ENCODE results near the gene SLC39A11. TPM values are rescaled to one million over a fixed set of nuclear protein-coding genes. Genes with fewer than 3 reads are reported as not detected.

SLC39A11 gene
- total RNA-seq, 2 experiments from 2014 or later = 9.7 to 12.2 TPM

- ChIA-PET CTCF (no interaction called here), POLR2A (no interaction called here)
- no peak for ATAC-seq (ENCODE audit: poor library complexity)
Measured at GRCh38 chr17:72643575-72644216, 448.8 kb downstream of the SLC39A11 start.

GRCh38 chr17:72642720-72643119, 449.8 kb downstream of the SLC39A11 start:
- Mint-ChIP-seq H3K27ac (no peak overlapping the region), H3K36me3 (ENCODE audit: low read depth) (peaks cover 15% of the 10 kb centered on the region), H3K9me3 (no peaks in the 10 kb centered on the region), H3K27me3 (peaks cover 12% of the 10 kb centered on the region), H3K4me3 (no peak overlapping the region), H3K4me1 (ENCODE audit: low read depth) (no peaks in the 10 kb centered on the region)
- ATAC-seq (ENCODE audit: poor library complexity) = no peak
- no peaks in the 10 kb centered on the region for H3K36me3 ChIP-seq (ENCODE audit: insufficient read depth, low read length)
- POLR2A ChIA-PET = no interaction called here
- H3K9me3 ChIP-seq (ENCODE audit: control insufficient read depth in 1 of 2, insufficient read depth in 1 of 2, low read length in 2 of 2) = no peaks in the 10 kb centered on the region
- no peaks in the 10 kb centered on the region for H3K27me3 ChIP-seq (ENCODE audit: control insufficient read depth in 1 of 2, insufficient read depth in 2 of 2, low read length in 2 of 2)
- intact Hi-C loops (cut with DNase I, micrococcal nuclease) = no loop called here
- H3K27ac ChIP-seq (ENCODE audit: low read depth in 1 of 2, low read length in 2 of 2) = no peak overlapping the region
- TF ChIP-seq, protein P1, sequence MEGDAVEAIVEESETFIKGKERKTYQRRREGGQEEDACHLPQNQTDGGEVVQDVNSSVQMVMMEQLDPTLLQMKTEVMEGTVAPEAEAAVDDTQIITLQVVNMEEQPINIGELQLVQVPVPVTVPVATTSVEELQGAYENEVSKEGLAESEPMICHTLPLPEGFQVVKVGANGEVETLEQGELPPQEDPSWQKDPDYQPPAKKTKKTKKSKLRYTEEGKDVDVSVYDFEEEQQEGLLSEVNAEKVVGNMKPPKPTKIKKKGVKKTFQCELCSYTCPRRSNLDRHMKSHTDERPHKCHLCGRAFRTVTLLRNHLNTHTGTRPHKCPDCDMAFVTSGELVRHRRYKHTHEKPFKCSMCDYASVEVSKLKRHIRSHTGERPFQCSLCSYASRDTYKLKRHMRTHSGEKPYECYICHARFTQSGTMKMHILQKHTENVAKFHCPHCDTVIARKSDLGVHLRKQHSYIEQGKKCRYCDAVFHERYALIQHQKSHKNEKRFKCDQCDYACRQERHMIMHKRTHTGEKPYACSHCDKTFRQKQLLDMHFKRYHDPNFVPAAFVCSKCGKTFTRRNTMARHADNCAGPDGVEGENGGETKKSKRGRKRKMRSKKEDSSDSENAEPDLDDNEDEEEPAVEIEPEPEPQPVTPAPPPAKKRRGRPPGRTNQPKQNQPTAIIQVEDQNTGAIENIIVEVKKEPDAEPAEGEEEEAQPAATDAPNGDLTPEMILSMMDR (IDR thresholded peaks at IDR 0.05) = no peak
- H3K4me1 ChIP-seq (ENCODE audit: insufficient read depth, low read length) = no peaks in the 10 kb centered on the region
- no peak overlapping the region for H3K4me3 ChIP-seq (ENCODE audit: low read length)
- CTCF ChIA-PET = no interaction called here
- no peak for DNase-seq

More at GRCh38 chr17:72643575-72644216, 448.8 kb downstream of the SLC39A11 start:
- Histone ChIP-seq H3K27me3 (ENCODE audit: control insufficient read depth in 1 of 2, insufficient read depth in 2 of 2, low read length in 2 of 2) (no peaks in the 10 kb centered on the region), H3K36me3 (ENCODE audit: insufficient read depth, low read length) (no peaks in the 10 kb centered on the region), H3K27ac (ENCODE audit: low read depth in 1 of 2, low read length in 2 of 2) (no peak overlapping the region), H3K9me3 (ENCODE audit: control insufficient read depth in 1 of 2, insufficient read depth in 1 of 2, low read length in 2 of 2) (peaks cover 0 to 1% of the 10 kb centered on the region in 2 experiments), H3K4me1 (ENCODE audit: insufficient read depth, low read length) (no peaks in the 10 kb centered on the region), H3K4me3 (ENCODE audit: low read length) (no peak overlapping the region)
- Mint-ChIP-seq H3K4me3 (no peak overlapping the region), H3K27me3 (peaks cover 12% of the 10 kb centered on the region), H3K36me3 (ENCODE audit: low read depth) (peaks cover 21% of the 10 kb centered on the region), H3K9me3 (no peaks in the 10 kb centered on the region), H3K27ac (no peak overlapping the region), H3K4me1 (ENCODE audit: low read depth) (no peaks in the 10 kb centered on the region)
- TF ChIP-seq, protein P1 (IDR thresholded peaks at IDR 0.05) = no peak
- intact Hi-C loops (cut with DNase I, micrococcal nuclease) = no loop called here
- no peak for DNase-seq

DNA sequence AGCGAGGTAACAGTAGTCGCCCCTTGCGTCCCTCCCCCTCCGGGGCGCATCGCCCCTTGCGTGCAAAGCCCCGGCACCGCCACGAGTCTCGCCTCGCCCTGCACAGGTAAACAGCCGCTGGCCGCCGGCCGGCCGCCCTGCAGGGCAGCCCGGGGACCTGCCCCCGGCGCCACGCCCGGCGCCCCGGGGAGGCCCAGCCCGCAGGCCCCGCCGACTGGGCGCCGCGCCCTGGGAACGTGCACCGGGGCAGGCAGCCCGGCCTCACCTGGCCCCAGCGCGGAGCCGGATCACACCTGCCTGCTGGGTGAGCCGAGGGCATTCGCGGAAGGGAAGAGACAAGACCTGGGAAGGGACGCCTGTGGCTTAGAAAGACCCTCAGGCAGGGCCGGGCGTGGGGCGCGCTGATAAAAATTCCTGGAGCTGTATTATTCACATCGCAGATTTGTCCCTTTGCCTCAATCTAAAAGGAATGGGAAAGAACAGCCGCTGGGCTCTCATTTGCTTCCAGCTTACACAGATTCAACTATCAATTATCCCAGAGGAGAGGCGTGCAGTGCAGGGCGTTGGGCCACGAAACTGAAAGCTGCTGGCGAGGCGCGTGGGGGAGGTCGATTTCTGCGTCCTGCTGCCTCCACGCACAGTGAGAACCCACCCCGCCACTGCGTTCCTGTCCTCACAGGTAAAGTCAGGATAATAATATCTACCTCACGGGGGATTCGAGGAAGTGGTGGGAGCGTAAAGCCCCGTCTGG, 451.9 kb downstream of the SLC39A11 start:
- no peaks in the 10 kb centered on the region for H3K27me3 ChIP-seq (ENCODE audit: control insufficient read depth in 1 of 2, insufficient read depth in 2 of 2, low read length in 2 of 2)
- peaks cover 5% of the 10 kb centered on the region for H3K4me1 ChIP-seq (ENCODE audit: insufficient read depth, low read length)
- TF ChIP-seq, protein P1 (IDR thresholded peaks at IDR 0.05) = no peak
- Mint-ChIP-seq H3K9me3 (no peaks in the 10 kb centered on the region), H3K4me3 (no peak overlapping the region), H3K27me3 (peaks cover 12% of the 10 kb centered on the region), H3K4me1 (ENCODE audit: low read depth) (no peaks in the 10 kb centered on the region), H3K27ac (no peak overlapping the region), H3K36me3 (ENCODE audit: low read depth) (peaks cover under 1% of the 10 kb centered on the region)
- ChIA-PET POLR2A (no interaction called here), CTCF (no interaction called here)
- no peak overlapping the region for H3K27ac ChIP-seq (ENCODE audit: low read depth in 1 of 2, low read length in 2 of 2)
- no peak for DNase-seq
- H3K9me3 ChIP-seq (ENCODE audit: control insufficient read depth in 1 of 2, insufficient read depth in 1 of 2, low read length in 2 of 2) = no peaks in the 10 kb centered on the region
- no peak overlapping the region for H3K4me3 ChIP-seq (ENCODE audit: low read length)
- intact Hi-C loops (cut with DNase I, micrococcal nuclease) = no loop called here
- H3K36me3 ChIP-seq (ENCODE audit: insufficient read depth, low read length) = no peaks in the 10 kb centered on the region
- no peak for ATAC-seq (ENCODE audit: poor library complexity)
